K562 (cell line): ENCODE data around the gene RABGAP1L. TPM values are rescaled to one million over a fixed set of nuclear protein-coding genes. Genes with fewer than 3 reads are reported as not detected.
A peak's percentile ranks its signal among the peaks of the same experiment; 100 is the strongest.

ENCODE experiments used
- ATAC-seq: fragments of 200-7000 bp; cut with Tn5 transposase; 3 replicates; pipeline ENCODE4 v1.9.1; 2020; ENCODE audit warnings: moderate library complexity
- BruUV-seq: library from RNA; stranded (reverse); fragments of 400-500 nt; replicated peaks from 2 replicates; lab custom pipeline; 2021; lab: Mats Ljungman, UMichigan
- CTCF ChIA-PET: fragments of 300-600 bp; formaldehyde crosslinking; extraction: SDS; loops from one replicate; lab custom pipeline; 2021; ENCODE audit warnings: low intra/inter-chr PET ratio; lab: Yijun Ruan, JAX
- POLR2A ChIA-PET: fragments of 300-600, 350-650 bp; sonication (Branson Sonifier 250); formaldehyde crosslinking; extraction: SDS; loops from one replicate; lab custom pipeline; 2021; ENCODE audit warnings: antibody characterized with exemption, inconsistent platforms; lab: Yijun Ruan, JAX
- DNase-seq, 4 experiments: peaks; one replicate each; pipeline versions ENCODE4 v3.0.0 to v3.0.0-alpha.2; 2011 to 2018; ENCODE audit warnings: low spot score in 3 of 4, mixed read lengths in 3 of 4; ENCODE audit errors: extremely low read depth in 1 of 4
- FAIRE-seq: peaks from 2 replicates; lab custom pipeline; 2011; peaks lifted over from hg19 to GRCh38; lab: Jason Lieb, UNC
- H2AFZ ChIP-seq: 2 replicates; pipeline ENCODE4 v1.6.0; 2011; ENCODE audit warnings: low read depth, low read length, control low read depth, inconsistent platforms
- H3K27ac ChIP-seq: fragments of 200-600 bp; 3 replicates; pipeline ENCODE4 v1.8.0; 2011; ENCODE audit warnings: low read depth, mild to moderate bottlenecking, control low read depth, inconsistent platforms, low read length, moderate library complexity, mixed read lengths; ENCODE audit errors: extremely low read depth
- H3K27me3 ChIP-seq, 2 experiments: fragments of 300-600 bp in 1 of 2; 2 replicates in 1 of 2; 3 replicates in 1 of 2; pipeline versions ENCODE4 v1.6.0 to v1.8.0; 2011; ENCODE audit warnings: inconsistent platforms in 2 of 2, low read length in 2 of 2, mild to moderate bottlenecking in 1 of 2, mixed read lengths in 1 of 2, moderate library complexity in 1 of 2; ENCODE audit not compliant: control insufficient read depth in 2 of 2, insufficient read depth in 2 of 2
- H3K36me3 ChIP-seq: fragments of 300-600 bp; 3 replicates; pipeline ENCODE4 v1.8.0; 2011; ENCODE audit warnings: mild to moderate bottlenecking, low read length, inconsistent platforms; ENCODE audit not compliant: control insufficient read depth, insufficient read depth
- H3K4me1 ChIP-seq, 2 experiments: fragments of 200-600 bp in 1 of 2; replicated peaks in 1 of 2; 2 replicates in 1 of 2; 3 replicates in 1 of 2; pipeline versions ENCODE4 v1.5.1 to v1.8.0; 2011; ENCODE audit warnings: inconsistent platforms in 2 of 2, low read length in 2 of 2, mild to moderate bottlenecking in 1 of 2, mixed read lengths in 1 of 2, moderate library complexity in 1 of 2; ENCODE audit not compliant: control insufficient read depth in 2 of 2, insufficient read depth in 2 of 2
- H3K4me2 ChIP-seq: 2 replicates; pipeline ENCODE4 v1.6.1; 2011; ENCODE audit warnings: low read length, control low read depth, inconsistent platforms, mixed read lengths; ENCODE audit not compliant: insufficient read depth
- H3K4me3 ChIP-seq: fragments of 200-600 bp; sonication (generic), shearing (Covaris generic); 2 replicates; pipeline ENCODE4 v1.5.1; 2016; ENCODE audit warnings: control low read depth, inconsistent platforms
- H3K79me2 ChIP-seq: fragments of 200-600 bp; 3 replicates; pipeline ENCODE4 v1.8.0; 2011; ENCODE audit warnings: low read length, inconsistent platforms; ENCODE audit not compliant: control insufficient read depth, insufficient read depth
- H3K9ac ChIP-seq, 2 experiments: 2 replicates each; pipeline versions ENCODE4 v1.6.0 to v1.6.1; 2011; ENCODE audit warnings: low read depth in 2 of 2, low read length in 2 of 2, control low read depth in 1 of 2, inconsistent platforms in 1 of 2, mild to moderate bottlenecking in 1 of 2, mixed read lengths in 1 of 2; ENCODE audit not compliant: insufficient read depth in 1 of 2
- H3K9me1 ChIP-seq: one replicate; pipeline ENCODE4 v1.6.0; 2011; ENCODE audit warnings: inconsistent platforms, mild to moderate bottlenecking, low read length, moderate library complexity; ENCODE audit not compliant: control insufficient read depth, insufficient read depth
- H3K9me3 ChIP-seq: replicated peaks from 2 replicates; pipeline ENCODE4 v1.5.1; 2011; ENCODE audit warnings: low read depth, low read length, inconsistent platforms; ENCODE audit not compliant: control insufficient read depth, insufficient read depth
- H4K20me1 ChIP-seq: replicated peaks from 2 replicates; pipeline ENCODE4 v1.6.1; 2011; ENCODE audit warnings: low read length, inconsistent platforms, mixed read lengths; ENCODE audit not compliant: control insufficient read depth, insufficient read depth
- CHD2 ChIP-seq: IDR thresholded peaks from 2 replicates; pipeline ENCODE4 v1.6.1; 2011; ENCODE audit warnings: low read depth, low read length
- CTBP1 ChIP-seq: fragments of 450-650 bp; IDR thresholded peaks from 2 replicates; pipeline ENCODE4 v1.6.1; 2016; ENCODE audit warnings: borderline replicate concordance
- DMBX1 ChIP-seq: fragments of 250-450 bp; sonication (Bioruptor Pico); IDR thresholded peaks from 2 replicates; pipeline ENCODE4 v1.8.0; 2022; ENCODE audit warnings: inconsistent platforms, mild to moderate bottlenecking, moderate library complexity, borderline replicate concordance
- DNMT1 ChIP-seq: fragments of 450-650 bp; IDR thresholded peaks from 2 replicates; pipeline ENCODE4 v1.6.1; 2016; ENCODE audit warnings: antibody characterized with exemption, mild to moderate bottlenecking
- E2F6 ChIP-seq, 2 experiments: IDR thresholded peaks; 2 replicates each; pipeline ENCODE4 v1.6.1; 2011; ENCODE audit warnings: borderline replicate concordance in 1 of 2, control low read depth in 1 of 2, low read depth in 1 of 2, low read length in 1 of 2, mild to moderate bottlenecking in 1 of 2, mixed read lengths in 1 of 2, moderate library complexity in 1 of 2; ENCODE audit not compliant: insufficient read depth in 1 of 2, insufficient read length in 1 of 2, poor library complexity in 1 of 2, severe bottlenecking in 1 of 2; ENCODE audit errors: extremely low read depth in 1 of 2
- HNRNPUL1 ChIP-seq: fragments of 200-400 bp; formaldehyde crosslinking; IDR thresholded peaks from 2 replicates; pipeline ENCODE4 v1.6.1; 2017; ENCODE audit warnings: low read length
- NCOR1 ChIP-seq: fragments of 450-650 bp; IDR thresholded peaks from 2 replicates; pipeline ENCODE4 v1.6.1; 2016; ENCODE audit warnings: mild to moderate bottlenecking, moderate library complexity
- RBM14 ChIP-seq: fragments of 200-400 bp; formaldehyde crosslinking; IDR thresholded peaks from 2 replicates; pipeline ENCODE4 v1.6.1; 2018; ENCODE audit warnings: low read depth, mild to moderate bottlenecking, low read length, moderate library complexity, borderline replicate concordance; ENCODE audit not compliant: insufficient read depth
- SRSF9 ChIP-seq: fragments of 200-400 bp; formaldehyde crosslinking; IDR thresholded peaks from 2 replicates; pipeline ENCODE4 v1.6.1; 2017; ENCODE audit warnings: low read depth, low read length, borderline replicate concordance
- SUPT5H ChIP-seq: fragments of 450-650 bp; IDR thresholded peaks from 2 replicates; pipeline ENCODE4 v1.6.1; 2016
- ZBTB1 ChIP-seq: sonication (generic); formaldehyde crosslinking; IDR thresholded peaks from 2 replicates; pipeline ENCODE4 v1.8.1; 2023; ENCODE audit warnings: missing genetic modification reagents, low read depth, mild to moderate bottlenecking, borderline replicate concordance
- ZNF507 ChIP-seq: conservative IDR thresholded peaks from 2 replicates; pipeline ENCODE4 v1.6.1; 2017; ENCODE audit warnings: missing genetic modification characterization, missing compliant biosample characterization
- ZZZ3 ChIP-seq: fragments of 450-650 bp; IDR thresholded peaks from 2 replicates; pipeline ENCODE4 v1.6.1; 2016; ENCODE audit warnings: antibody characterized with exemption, mild to moderate bottlenecking, moderate library complexity
- in situ Hi-C: fragments of 300-500 bp; cut with MboI; formaldehyde crosslinking; loops from 4 replicates; pipeline ENCODE4 v1.15.0; 2018; ENCODE audit warnings: inconsistent platforms, mixed read lengths
- intact Hi-C: fragments of 100-400 bp; cut with micrococcal nuclease; formaldehyde crosslinking; loops from 2 replicates; pipeline ENCODE4 v1.14.2; 2022
- polyA plus RNA-seq, 8 experiments: library from polyadenylated mRNA; depleted of rRNA in 4 of 8; stranded (reverse) in 5 of 8; unstranded in 3 of 8; fragments of >200 nt; fragmentation: Nextera tagmentation in 2 of 8; fragmentation: Illumina TruSeq in 1 of 8; extraction: Ambion mirVana in 2 of 8; extraction: Trizol in 1 of 8; gene quantifications; 2 replicates each; pipeline versions ENCODE4 v1.2.1 to v1.2.3, GENCODE V29; 2011 to 2014; ENCODE audit warnings: inconsistent platforms in 1 of 8, missing spikeins in 1 of 8
- total RNA-seq, 7 experiments: library from RNA; depleted of rRNA in 6 of 7; stranded (reverse); fragments of >200 nt in 6 of 7; fragmentation: Illumina TruSeq in 2 of 7; extraction: Trizol in 2 of 7; gene quantifications; 2 replicates each; pipeline versions ENCODE4 v1.2.1 to v1.2.3, GENCODE V29; 2011 to 2021; ENCODE audit warnings: low replicate concordance in 1 of 7

The RABGAP1L gene
- total and polyA plus RNA-seq, 9 of the 15 experiments (the other 6 are each of a cell fraction or from before 2014, with no cell fraction given): 16.5 to 44.9 (median 26.7) TPM

- no peak for TF ChIP-seq DNMT1
- no peak for TF ChIP-seq E2F6 (IDR thresholded peaks at IDR 0.05; ENCODE audit: borderline replicate concordance in 1 of 2, extremely low read depth in 1 of 2, insufficient read depth in 1 of 2, insufficient read length in 1 of 2, low read depth in 1 of 2, low read length in 1 of 2, poor library complexity in 1 of 2, severe bottlenecking in 1 of 2)
- no peak for TF ChIP-seq CTBP1
- TF ChIP-seq SUPT5H: 0 out of 2 replicates have a peak, but pooled peaks have one; percentile 17
- TF ChIP-seq ZNF507 (tag): peak; percentile 76
- no peak for TF ChIP-seq ZZZ3
- no peak for TF ChIP-seq HNRNPUL1
- TF ChIP-seq SRSF9: no peak
- no peak for TF ChIP-seq RBM14
- TF ChIP-seq CHD2: no peak
- no peak for TF ChIP-seq DMBX1 (CRISPR knock-in tag)
- TF ChIP-seq ZBTB1: no peak
- no peak for TF ChIP-seq NCOR1
- TF ChIP-seq, all 486 proteins: peak for 2
- ATAC-seq (no peak), DNase-seq (no peak), FAIRE-seq (no peak)
- intact Hi-C loops: no loop called here
- no peaks in the 10 kb centered on the region for H3K27me3 ChIP-seq
- no peak overlapping the region for H3K27ac ChIP-seq
- in situ Hi-C loops: loop anchor here (10.0 kb wide), 1 partner anchor 117 kb away; no protein-coding TSS in a partner anchor
- H3K36me3 ChIP-seq: 0 out of 3 replicates have a peak, but pooled peaks cover 4% of the 10 kb centered on the region
- no peak overlapping the region for H3K4me2 ChIP-seq
- no peaks in the 10 kb centered on the region for H3K9me1 ChIP-seq
- CTCF ChIA-PET: no interaction called here
- peaks cover 13% of the 10 kb centered on the region for H3K9me3 ChIP-seq
- no peak overlapping the region for H2AFZ ChIP-seq
- H3K9ac ChIP-seq: no peak overlapping the region
- no peak overlapping the region for H3K4me3 ChIP-seq
- no peaks in the 10 kb centered on the region for H4K20me1 ChIP-seq
- POLR2A ChIA-PET: interaction anchor here (1.0 kb wide), 1 partner anchor 37 kb away, joined by 3 read pairs; no protein-coding TSS in a partner anchor
- BruUV-seq: no TSS peak
- no peaks in the 10 kb centered on the region; a peak in 2 of 5 replicates for H3K4me1 ChIP-seq
- peaks cover 51% of the 10 kb centered on the region for H3K79me2 ChIP-seq
These were observed 52.2 kb downstream of the RABGAP1L start for GRCh38 chr1:174211486-174211885.
